ENCODE results near the gene MMP15.

The MMP15 gene

GRCh38 chr16:58009856-58010416, 15.6 kb upstream of the MMP15 start:
- no peak overlapping the region for H3K9ac ChIP-seq (ENCODE audit: low read depth, low read length)
- no peaks in the 10 kb centered on the region for H3K9me3 ChIP-seq (ENCODE audit: insufficient read depth, low read depth, low read length)
- no peak overlapping the region for H3K27ac ChIP-seq (ENCODE audit: low read length)
- no peak overlapping the region for H3K4me3 ChIP-seq (ENCODE audit: low read length)
- H3K36me3 ChIP-seq (ENCODE audit: insufficient read depth, low read depth, low read length) = peaks cover 46% of the 10 kb centered on the region
- H3K27me3 ChIP-seq (ENCODE audit: insufficient read depth, low read length) = no peaks in the 10 kb centered on the region
- peaks cover 11% of the 10 kb centered on the region for H3K4me1 ChIP-seq (ENCODE audit: insufficient read depth, low read length)

GRCh38 chr16:58010886-58011285, 14.7 kb upstream of the MMP15 start:
- Histone ChIP-seq H3K9me3 (ENCODE audit: insufficient read depth, low read depth, low read length) (no peaks in the 10 kb centered on the region), H3K9ac (ENCODE audit: low read depth, low read length) (no peak overlapping the region; the same call in 1 of the 2 replicates), H3K27ac (ENCODE audit: low read length) (no peak overlapping the region), H3K4me3 (ENCODE audit: low read length) (no peak overlapping the region), H3K27me3 (ENCODE audit: insufficient read depth, low read length) (no peaks in the 10 kb centered on the region), H3K4me1 (ENCODE audit: insufficient read depth, low read length) (peaks cover 11% of the 10 kb centered on the region), H3K36me3 (ENCODE audit: insufficient read depth, low read depth, low read length) (peaks cover 42% of the 10 kb centered on the region)

- H3K27ac ChIP-seq (ENCODE audit: low read length) = no peak overlapping the region
- no peak overlapping the region for H3K4me3 ChIP-seq (ENCODE audit: low read length)
- H3K4me1 ChIP-seq (ENCODE audit: insufficient read depth, low read length) = peaks cover 11% of the 10 kb centered on the region
- H3K9me3 ChIP-seq (ENCODE audit: insufficient read depth, low read depth, low read length) = no peaks in the 10 kb centered on the region
- peaks cover 36% of the 10 kb centered on the region for H3K36me3 ChIP-seq (ENCODE audit: insufficient read depth, low read depth, low read length)
- no peak overlapping the region for H3K9ac ChIP-seq (ENCODE audit: low read depth, low read length)
- H3K27me3 ChIP-seq (ENCODE audit: insufficient read depth, low read length) = no peaks in the 10 kb centered on the region
Measured at GRCh38 chr16:58011652-58012051, 13.9 kb upstream of the MMP15 start.

GRCh38 chr16:58012481-58012880, 13.1 kb upstream of the MMP15 start:
- Histone ChIP-seq H3K9me3 (ENCODE audit: insufficient read depth, low read depth, low read length) (no peaks in the 10 kb centered on the region), H3K4me3 (ENCODE audit: low read length) (no peak overlapping the region), H3K4me1 (ENCODE audit: insufficient read depth, low read length) (peaks cover 11% of the 10 kb centered on the region), H3K36me3 (ENCODE audit: insufficient read depth, low read depth, low read length) (peaks cover 31% of the 10 kb centered on the region), H3K9ac (ENCODE audit: low read depth, low read length) (no peak overlapping the region), H3K27ac (ENCODE audit: low read length) (no peak overlapping the region), H3K27me3 (ENCODE audit: insufficient read depth, low read length) (no peaks in the 10 kb centered on the region)

GRCh38 chr16:58013201-58013956, 12.2 kb upstream of the MMP15 start:
- H3K27ac ChIP-seq (ENCODE audit: low read length) = no peak overlapping the region
- H3K9me3 ChIP-seq (ENCODE audit: insufficient read depth, low read depth, low read length) = no peaks in the 10 kb centered on the region
- H3K9ac ChIP-seq (ENCODE audit: low read depth, low read length) = 0 out of 2 replicates have a peak overlapping the region, but pooled peaks have one; percentile 15
- peaks cover 11% of the 10 kb centered on the region for H3K4me1 ChIP-seq (ENCODE audit: insufficient read depth, low read length)
- no peaks in the 10 kb centered on the region for H3K27me3 ChIP-seq (ENCODE audit: insufficient read depth, low read length)
- H3K4me3 ChIP-seq (ENCODE audit: low read length) = no peak overlapping the region
- H3K36me3 ChIP-seq (ENCODE audit: insufficient read depth, low read depth, low read length) = peaks cover 31% of the 10 kb centered on the region

GRCh38 chr16:58016840-58017446, 8.6 kb upstream of the MMP15 start:
- no peaks in the 10 kb centered on the region for H3K9me3 ChIP-seq (ENCODE audit: insufficient read depth, low read depth, low read length)
- no peaks in the 10 kb centered on the region for H3K4me1 ChIP-seq (ENCODE audit: insufficient read depth, low read length)
- H3K27me3 ChIP-seq (ENCODE audit: insufficient read depth, low read length) = no peaks in the 10 kb centered on the region
- no peak overlapping the region for H3K4me3 ChIP-seq (ENCODE audit: low read length)
- H3K9ac ChIP-seq (ENCODE audit: low read depth, low read length) = no peak overlapping the region
- H3K36me3 ChIP-seq (ENCODE audit: insufficient read depth, low read depth, low read length) = peaks cover 14% of the 10 kb centered on the region; the same call in 1 of the 2 replicates
- H3K27ac ChIP-seq (ENCODE audit: low read length) = no peak overlapping the region

- Histone ChIP-seq H3K4me1 (ENCODE audit: insufficient read depth, low read length) (peaks cover 15% of the 10 kb centered on the region; the same call in 1 of the 2 replicates), H3K27ac (ENCODE audit: low read length) (no peak overlapping the region), H3K27me3 (ENCODE audit: insufficient read depth, low read length) (peaks cover 8% of the 10 kb centered on the region; the same call in 1 of the 2 replicates), H3K4me3 (ENCODE audit: low read length) (no peak overlapping the region), H3K9ac (ENCODE audit: low read depth, low read length) (no peak overlapping the region), H3K9me3 (ENCODE audit: insufficient read depth, low read depth, low read length) (no peaks in the 10 kb centered on the region), H3K36me3 (ENCODE audit: insufficient read depth, low read depth, low read length) (peaks cover 5% of the 10 kb centered on the region; the same call in 1 of the 2 replicates)
Measured at GRCh38 chr16:58018803-58019202, 6.8 kb upstream of the MMP15 start.

- peaks cover 18% of the 10 kb centered on the region; the same call in 1 of the 2 replicates for H3K4me1 ChIP-seq (ENCODE audit: insufficient read depth, low read length)
- peaks cover 20% of the 10 kb centered on the region; the same call in 1 of the 2 replicates for H3K27me3 ChIP-seq (ENCODE audit: insufficient read depth, low read length)
- no peak overlapping the region for H3K4me3 ChIP-seq (ENCODE audit: low read length)
- H3K27ac ChIP-seq (ENCODE audit: low read length) = no peak overlapping the region
- no peak overlapping the region for H3K9ac ChIP-seq (ENCODE audit: low read depth, low read length)
- H3K36me3 ChIP-seq (ENCODE audit: insufficient read depth, low read depth, low read length) = peaks cover 4% of the 10 kb centered on the region; the same call in 1 of the 2 replicates
- no peaks in the 10 kb centered on the region for H3K9me3 ChIP-seq (ENCODE audit: insufficient read depth, low read depth, low read length)
Measured at GRCh38 chr16:58019866-58020538, 5.6 kb upstream of the MMP15 start.

GRCh38 chr16:58020628-58021521, 4.7 kb upstream of the MMP15 start:
- H3K4me3 ChIP-seq (ENCODE audit: low read length) = no peak overlapping the region
- H3K27me3 ChIP-seq (ENCODE audit: insufficient read depth, low read length) = peaks cover 20% of the 10 kb centered on the region; the same call in 1 of the 2 replicates
- peaks cover 18% of the 10 kb centered on the region; the same call in 1 of the 2 replicates for H3K4me1 ChIP-seq (ENCODE audit: insufficient read depth, low read length)
- peaks cover 4% of the 10 kb centered on the region; the same call in 1 of the 2 replicates for H3K36me3 ChIP-seq (ENCODE audit: insufficient read depth, low read depth, low read length)
- no peaks in the 10 kb centered on the region for H3K9me3 ChIP-seq (ENCODE audit: insufficient read depth, low read depth, low read length)
- no peak overlapping the region for H3K27ac ChIP-seq (ENCODE audit: low read length)
- H3K9ac ChIP-seq (ENCODE audit: low read depth, low read length) = no peak overlapping the region

GRCh38 chr16:58021661-58022551, 3.6 kb upstream of the MMP15 start:
- Histone ChIP-seq H3K4me1 (ENCODE audit: insufficient read depth, low read length) (peaks cover 18% of the 10 kb centered on the region; the same call in 1 of the 2 replicates), H3K36me3 (ENCODE audit: insufficient read depth, low read depth, low read length) (peaks cover 4% of the 10 kb centered on the region; the same call in 1 of the 2 replicates), H3K4me3 (ENCODE audit: low read length) (no peak overlapping the region)

More at GRCh38 chr16:58021661-58022551, 3.6 kb upstream of the MMP15 start:
- H3K9ac ChIP-seq (ENCODE audit: low read depth, low read length) = no peak overlapping the region
- no peak overlapping the region for H3K27ac ChIP-seq (ENCODE audit: low read length)
- peaks cover 20% of the 10 kb centered on the region; the same call in 1 of the 2 replicates for H3K27me3 ChIP-seq (ENCODE audit: insufficient read depth, low read length)
- no peaks in the 10 kb centered on the region for H3K9me3 ChIP-seq (ENCODE audit: insufficient read depth, low read depth, low read length)
